Measurements from ENCODE around the gene CTBP2.

DNA sequence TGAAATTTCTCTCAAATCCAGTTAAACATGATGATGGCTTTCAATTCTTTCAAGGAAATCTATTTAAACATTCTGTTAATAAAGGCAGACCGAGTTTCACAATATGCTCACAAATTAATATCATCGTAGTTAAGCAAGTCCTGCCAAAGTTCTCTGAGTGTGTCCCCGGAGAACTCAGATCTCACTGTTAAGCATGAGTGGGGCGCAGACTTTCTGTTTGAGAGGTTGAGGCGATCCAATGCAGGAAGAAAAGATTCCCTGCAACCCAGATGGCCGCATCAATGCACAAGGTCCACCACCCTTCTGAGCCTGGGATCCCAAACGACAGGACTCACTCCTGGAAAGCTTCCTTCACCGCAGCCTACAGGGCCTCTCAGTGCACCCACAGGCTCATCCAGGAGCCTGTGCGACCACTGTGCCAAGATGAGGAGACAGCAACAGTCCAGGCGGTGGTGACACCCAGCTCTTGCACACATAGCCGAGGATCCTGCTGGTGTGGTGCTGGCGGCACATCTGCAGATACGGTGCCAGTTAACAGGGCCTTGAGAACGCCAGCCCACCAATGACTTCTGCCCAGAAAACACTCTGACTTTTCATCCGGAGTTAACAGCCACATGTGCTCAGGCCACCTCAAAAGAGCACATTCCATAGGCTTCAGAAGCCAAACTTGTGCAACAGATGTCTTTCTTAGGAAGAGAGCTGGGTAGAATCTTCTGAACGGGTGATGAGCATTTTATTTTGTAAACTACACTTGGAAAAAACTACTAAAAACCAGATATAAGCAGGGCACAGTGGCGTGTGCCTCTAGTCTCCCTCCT, 116.3 kb downstream of the CTBP2 start:
- TF ChIP-seq CTCF (IDR thresholded peaks at IDR 0.05) (no peak), POLR2A (IDR thresholded peaks at IDR 0.05) (no peak)
